Esophagus (tissue), 2 donors: ENCODE measurements around the gene SLFN14. TPM values are rescaled to one million over a fixed set of nuclear protein-coding genes. Genes with fewer than 3 reads are reported as not detected.

Source experiments
- H3K27ac ChIP-seq, 2 donors: one replicate each; pipeline ENCODE4 v1.5.1; 2013; ENCODE audit warnings: low read depth in 2 of 2, mild to moderate bottlenecking in 2 of 2, inconsistent platforms in 1 of 2, low read length in 1 of 2, moderate library complexity in 1 of 2
- H3K27me3 ChIP-seq, 2 donors: one replicate each; pipeline ENCODE4 v1.6.1; 2013; ENCODE audit warnings: low read length in 2 of 2, control low read depth in 1 of 2, mild to moderate bottlenecking in 1 of 2; ENCODE audit not compliant: insufficient read depth in 2 of 2, control insufficient read depth in 1 of 2
- H3K36me3 ChIP-seq, 2 donors: one replicate each; pipeline ENCODE4 v1.6.1; 2013; ENCODE audit warnings: low read length in 1 of 2; ENCODE audit not compliant: control insufficient read depth in 2 of 2, insufficient read depth in 2 of 2
- H3K4me1 ChIP-seq, 2 donors: one replicate each; pipeline ENCODE4 v1.6.1; 2013; ENCODE audit warnings: low read length in 1 of 2; ENCODE audit not compliant: control insufficient read depth in 2 of 2, insufficient read depth in 2 of 2
- H3K4me3 ChIP-seq, 2 donors: one replicate each; pipeline ENCODE4 v1.5.1; 2013; ENCODE audit warnings: low read length in 2 of 2, mild to moderate bottlenecking in 2 of 2, low read depth in 1 of 2, moderate library complexity in 1 of 2
- H3K9me3 ChIP-seq, 2 donors: one replicate each; pipeline ENCODE4 v1.6.1; 2013; ENCODE audit warnings: mild to moderate bottlenecking in 2 of 2, low read depth in 1 of 2, low read length in 1 of 2, moderate library complexity in 1 of 2; ENCODE audit not compliant: control insufficient read depth in 2 of 2, insufficient read depth in 1 of 2
- WGBS, 2 donors: extraction: QIAGEN DNeasy Blood & Tissue Kit; methylation state at CpG; one replicate each; pipeline ENCODE4 v1.1.7; 2013; 5-methylcytosine and 5-hydroxymethylcytosine counted together
- polyA plus RNA-seq, 2 donors: library from polyadenylated mRNA; stranded (reverse); fragments of 200-250 nt; gene quantifications; one replicate each; pipeline ENCODE4 v1.2.3, GENCODE V29; 2013
- donor health status: healthy with polysubstance abuse.
- donor health status: Bipolar disorder and iron deficiency.

SLFN14 gene
- polyA plus RNA-seq: not detected

- H3K4me3 ChIP-seq: no peak within 1 kb of the TSS
- H3K4me1 ChIP-seq: no peaks in the 10 kb centered on the region
- 46 to 65% methylated on average over 3 of the region's 3 CpGs for WGBS, 2 donors
- H3K27me3 ChIP-seq: no peaks in the 10 kb centered on the region
- H3K36me3 ChIP-seq: no peaks in the 10 kb centered on the region
- H3K27ac ChIP-seq: no peak within 1 kb of the TSS
- H3K9me3 ChIP-seq: no peaks in the 10 kb centered on the region
Measured at GRCh38 chr17:35560703-35561102, at the start of gene SLFN14. Gene SLFN14, minus strand, starts transcription at chr17:35560819. Its CDS starts 2,757 bp downstream, at chr17:35558062.

- WGBS, 2 donors: 93 to 96% methylated on average over 4 of the region's 4 CpGs
- no peaks in the 10 kb centered on the region for H3K27me3 ChIP-seq
- H3K4me3 ChIP-seq: no peak overlapping the region
- H3K9me3 ChIP-seq: no peaks in the 10 kb centered on the region
- peaks cover 4 to 7% of the 10 kb centered on the region in 2 donors for H3K36me3 ChIP-seq
- no peak overlapping the region for H3K27ac ChIP-seq
- H3K4me1 ChIP-seq: no peaks in the 10 kb centered on the region
Measured at GRCh38 chr17:35609831-35610230, 49.2 kb upstream of the SLFN14 start.

- H3K9me3 ChIP-seq: no peaks in the 10 kb centered on the region
- no peak overlapping the region for H3K4me3 ChIP-seq
- 48 to 63% methylated on average over 3 of the region's 3 CpGs for WGBS, 2 donors
- peak overlapping the region in 1 of 2 donors; percentile 42 for H3K27ac ChIP-seq
- H3K36me3 ChIP-seq: peaks cover 4 to 7% of the 10 kb centered on the region in 2 donors
- H3K4me1 ChIP-seq: no peaks in the 10 kb centered on the region
- no peaks in the 10 kb centered on the region for H3K27me3 ChIP-seq
Measured at GRCh38 chr17:35607239-35607847, 46.7 kb upstream of the SLFN14 start.

DNA sequence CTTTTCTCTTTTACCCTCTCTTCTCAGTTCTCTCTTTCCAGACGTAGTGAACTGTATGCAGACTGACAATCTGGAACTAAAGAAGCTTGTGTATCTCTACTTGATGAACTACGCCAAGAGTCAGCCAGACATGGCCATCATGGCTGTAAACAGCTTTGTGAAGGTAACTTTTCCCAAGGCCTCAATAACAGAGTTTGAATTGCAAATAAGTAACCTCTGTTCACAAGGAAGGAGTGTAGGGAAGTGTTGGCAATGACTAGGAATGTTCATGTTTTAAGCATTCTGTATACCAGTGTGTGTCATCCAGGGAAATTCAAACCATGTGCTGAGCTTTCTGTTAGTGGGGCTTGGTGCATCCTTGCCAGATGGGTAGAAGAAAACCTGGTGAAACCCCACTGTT, 45.1 kb upstream of the SLFN14 start:
- Histone ChIP-seq H3K4me3 (no peak overlapping the region), H3K4me1 (no peaks in the 10 kb centered on the region), H3K27ac (peak overlapping the region in 1 of 2 donors; percentile 42), H3K36me3 (peaks cover 4 to 7% of the 10 kb centered on the region in 2 donors), H3K9me3 (no peaks in the 10 kb centered on the region), H3K27me3 (no peaks in the 10 kb centered on the region)
- 79 to 86% methylated on average over 2 of the region's 2 CpGs for WGBS, 2 donors

DNA sequence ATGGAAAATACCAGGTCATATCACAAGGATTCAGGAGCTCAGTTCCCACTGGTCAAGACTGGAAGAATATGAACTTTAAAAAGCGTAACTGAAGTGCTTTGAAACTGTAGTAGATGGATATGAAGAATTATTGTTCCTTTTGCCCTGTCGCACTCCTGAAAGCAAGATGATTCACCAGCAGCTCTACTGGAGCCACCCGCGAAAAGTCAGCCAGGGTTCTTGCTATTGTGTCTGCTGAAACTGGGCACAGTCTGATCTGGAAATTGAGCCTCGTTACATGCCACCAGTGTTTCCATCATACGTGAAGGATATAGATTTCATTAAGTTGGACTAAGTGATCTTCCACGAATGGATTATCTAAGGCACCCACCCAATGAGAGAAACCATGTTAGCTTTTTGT, 43.1 kb upstream of the SLFN14 start:
- Histone ChIP-seq H3K36me3 (peaks cover 3 to 5% of the 10 kb centered on the region in 2 donors), H3K9me3 (no peaks in the 10 kb centered on the region), H3K4me1 (no peaks in the 10 kb centered on the region), H3K27me3 (no peaks in the 10 kb centered on the region), H3K27ac (no peak overlapping the region), H3K4me3 (no peak overlapping the region)
- 86 to 87% methylated on average over 7 of the region's 7 CpGs for WGBS, 2 donors

DNA sequence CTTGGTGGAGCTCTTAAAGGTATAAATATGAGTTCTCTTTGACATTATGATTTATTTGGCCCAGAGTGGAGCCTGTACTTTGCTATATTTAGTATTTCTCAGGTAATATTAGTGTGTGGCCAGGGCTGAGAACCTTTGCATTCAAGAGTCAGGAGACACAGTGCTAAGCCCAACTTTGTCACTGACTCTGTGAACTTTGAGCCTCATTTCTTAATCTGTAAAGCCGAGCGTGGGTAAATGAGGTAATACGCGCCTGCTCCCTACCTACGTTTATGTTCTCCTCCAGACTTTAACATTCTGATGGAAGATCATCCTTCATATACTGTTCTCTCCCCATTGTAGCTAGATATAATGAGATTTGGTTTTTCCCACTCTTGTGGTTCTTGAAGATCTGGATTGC, 37.0 kb upstream of the SLFN14 start:
- Histone ChIP-seq H3K27ac (no peak overlapping the region), H3K4me3 (no peak overlapping the region), H3K9me3 (no peaks in the 10 kb centered on the region), H3K27me3 (no peaks in the 10 kb centered on the region), H3K36me3 (peaks cover 7 to 10% of the 10 kb centered on the region in 2 donors), H3K4me1 (peaks cover 0 to 2% of the 10 kb centered on the region in 2 donors)
- WGBS, 2 donors: 69 to 76% methylated on average over 5 of the region's 5 CpGs

DNA sequence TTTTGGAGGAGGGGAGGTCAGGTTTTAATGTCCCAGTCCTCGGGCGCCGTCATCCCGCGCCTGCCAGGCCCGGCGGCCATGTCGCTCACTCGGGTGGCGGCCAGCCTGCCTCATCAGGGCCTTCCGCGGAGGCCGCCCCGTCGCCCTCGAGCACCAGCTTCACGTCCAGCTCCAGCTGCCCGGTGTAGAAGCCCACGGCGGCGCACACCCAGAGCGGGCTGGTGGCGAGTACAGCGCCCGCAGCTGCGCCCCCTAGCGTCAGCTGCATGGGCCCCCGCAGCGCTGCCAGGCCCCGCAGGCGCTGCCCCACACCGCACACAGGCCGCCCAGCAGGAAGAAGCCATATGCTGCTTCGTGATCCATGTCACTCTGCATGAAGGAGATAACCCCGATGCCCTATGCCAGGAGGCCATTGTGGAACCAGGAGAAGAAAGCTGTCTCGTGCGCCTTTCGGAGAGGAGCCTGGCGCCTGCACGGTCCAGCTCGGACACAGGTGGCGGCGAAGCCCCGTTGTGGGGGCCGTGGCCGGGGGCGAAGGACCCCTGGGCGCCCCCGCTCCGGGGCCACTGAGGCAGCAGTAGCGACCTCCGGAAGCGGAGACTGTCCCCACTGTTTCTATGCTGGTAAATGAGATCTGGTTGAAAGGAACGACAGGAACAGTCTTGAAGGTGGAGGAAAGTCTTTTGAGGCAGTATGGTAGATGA, 36.1 kb upstream of the SLFN14 start:
- Histone ChIP-seq H3K4me1 (peaks cover 0 to 2% of the 10 kb centered on the region in 2 donors), H3K4me3 (no peak overlapping the region), H3K9me3 (no peaks in the 10 kb centered on the region), H3K27ac (no peak overlapping the region), H3K36me3 (peaks cover 7 to 10% of the 10 kb centered on the region in 2 donors), H3K27me3 (no peaks in the 10 kb centered on the region)
- 89 to 90% methylated on average over 54 of the region's 54 CpGs for WGBS, 2 donors

- H3K4me1 ChIP-seq: peaks cover 0 to 2% of the 10 kb centered on the region in 2 donors
- no peaks in the 10 kb centered on the region for H3K9me3 ChIP-seq
- 84 to 86% methylated on average over 4 of the region's 4 CpGs for WGBS, 2 donors
- no peak overlapping the region for H3K4me3 ChIP-seq
- H3K36me3 ChIP-seq: peaks cover 7 to 10% of the 10 kb centered on the region in 2 donors
- H3K27ac ChIP-seq: no peak overlapping the region
- H3K27me3 ChIP-seq: no peaks in the 10 kb centered on the region
Measured at GRCh38 chr17:35596072-35596471, 35.5 kb upstream of the SLFN14 start.

- Histone ChIP-seq H3K27ac (peak overlapping the region in 1 of 2 donors; percentile 31), H3K36me3 (no peaks in the 10 kb centered on the region), H3K4me3 (peak overlapping the region in 1 of 2 donors; percentile 92), H3K27me3 (no peaks in the 10 kb centered on the region), H3K4me1 (no peaks in the 10 kb centered on the region), H3K9me3 (no peaks in the 10 kb centered on the region)
- 33 to 52% methylated on average over 12 of the region's 12 CpGs for WGBS, 2 donors
Measured at GRCh38 chr17:35588196-35588920, 27.7 kb upstream of the SLFN14 start.
